ENCODE results near the gene GLUD2. TPM values are rescaled to one million over a fixed set of nuclear protein-coding genes. Genes with fewer than 3 reads are reported as not detected.

The GLUD2 gene
- total RNA-seq, 1 donor from 2014 or later, result 7.6 TPM

Other genes with a start within 250 kb of the GLUD2 start
- not detected for gene CT47B1, start 171.7 kb upstream of the GLUD2 start, total RNA-seq
- gene CT47A11, start 110.5 kb upstream of the GLUD2 start, total RNA-seq, result not detected
- gene CT47A10, start 105.6 kb upstream of the GLUD2 start, total RNA-seq, result not detected
- not detected for gene CT47A9, start 100.7 kb upstream of the GLUD2 start, total RNA-seq
- not detected for gene CT47A8, start 95.9 kb upstream of the GLUD2 start, total RNA-seq
- gene CT47A7, start 91.0 kb upstream of the GLUD2 start, total RNA-seq, result not detected
- not detected for gene CT47A6, start 86.1 kb upstream of the GLUD2 start, total RNA-seq
- gene CT47A5, start 81.3 kb upstream of the GLUD2 start, total RNA-seq, result not detected
- gene CT47A4, start 76.4 kb upstream of the GLUD2 start, total RNA-seq, result not detected
- not detected for gene CT47A3, start 71.5 kb upstream of the GLUD2 start, total RNA-seq
- not detected for gene CT47A2, start 66.7 kb upstream of the GLUD2 start, total RNA-seq
- not detected for gene CT47A1, start 61.9 kb upstream of the GLUD2 start, total RNA-seq